WTC11 (cell line): ENCODE measurements around the gene MACROH2A2.

Experiments used
- CTCF ChIP-seq: fragments of 200-600 bp; IDR thresholded peaks from 2 replicates; pipeline ENCODE4 v1.8.0; 2022; ENCODE audit warnings: antibody characterized with exemption
- MYBL2 ChIP-seq: sonication (generic); formaldehyde crosslinking; IDR thresholded peaks from 2 replicates; pipeline ENCODE4 v1.8.1; 2023; ENCODE audit warnings: mild to moderate bottlenecking, moderate library complexity, missing genetic modification reagents
- ZSCAN18 ChIP-seq: fragments of 250-450 bp; sonication (Bioruptor Pico); IDR thresholded peaks from 2 replicates; pipeline ENCODE4 v2.1.2; 2022; ENCODE audit warnings: mild to moderate bottlenecking, moderate library complexity

GRCh38 chr10:70119197-70119596 is 66.6 kb downstream of the MACROH2A2 start:
- TF ChIP-seq ZSCAN18 (CRISPR knock-in tag) (no peak), CTCF (no peak), MYBL2 (no peak)
